Measurements from ENCODE around the gene STARD13. TPM values are rescaled to one million over a fixed set of nuclear protein-coding genes. Genes with fewer than 3 reads are reported as not detected.

Gene STARD13
- total RNA-seq, 2 donors from 2014 or later, result 27.4 to 31.1 TPM

GRCh38 chr13:33263484-33263883 is 22.1 kb downstream of the STARD13 start:
- Histone ChIP-seq H3K9me3 (no peaks in the 10 kb centered on the region), H3K36me3 (no peaks in the 10 kb centered on the region), H3K4me1 (replicated peaks) (no peaks in the 10 kb centered on the region), H3K27me3 (replicated peaks; ENCODE audit: insufficient read depth) (no peaks in the 10 kb centered on the region), H3K4me3 (no peak overlapping the region), H3K27ac (no peak overlapping the region)
- DNase-seq (ENCODE audit: low spot score), result no peak
- WGBS, result 92% methylated on average over 5 of the region's 5 CpGs
- intact Hi-C loops (cut with DNase I), result no loop called here
- TF ChIP-seq CTCF (IDR thresholded peaks at IDR 0.05) (no peak), POLR2A (IDR thresholded peaks at IDR 0.05) (no peak), POLR2AphosphoS5 (IDR thresholded peaks at IDR 0.05) (no peak)

GRCh38 chr13:33262997-33263396 is 22.6 kb downstream of the STARD13 start:
- Histone ChIP-seq H3K27ac (no peak overlapping the region), H3K4me1 (replicated peaks) (no peaks in the 10 kb centered on the region), H3K36me3 (no peaks in the 10 kb centered on the region), H3K4me3 (no peak overlapping the region), H3K9me3 (no peaks in the 10 kb centered on the region), H3K27me3 (replicated peaks; ENCODE audit: insufficient read depth) (no peaks in the 10 kb centered on the region)
- WGBS, result 78% methylated on average over 2 of the region's 2 CpGs
- no peak for DNase-seq (ENCODE audit: low spot score)
- no peak for TF ChIP-seq POLR2AphosphoS5 (IDR thresholded peaks at IDR 0.05)
- intact Hi-C loops (cut with DNase I), result no loop called here

GRCh38 chr13:33262594-33262993 is 23.0 kb downstream of the STARD13 start:
- WGBS, result 84% methylated on average over 2 of the region's 2 CpGs
- intact Hi-C loops (cut with DNase I), result no loop called here
- no peak for TF ChIP-seq CTCF (IDR thresholded peaks at IDR 0.05)
- TF ChIP-seq POLR2A (IDR thresholded peaks at IDR 0.05), result no peak
- TF ChIP-seq POLR2AphosphoS5 (IDR thresholded peaks at IDR 0.05), result no peak
- no peak for DNase-seq (ENCODE audit: low spot score)
- no peaks in the 10 kb centered on the region for H3K27me3 ChIP-seq (replicated peaks; ENCODE audit: insufficient read depth)
- H3K4me1 ChIP-seq (replicated peaks), result no peaks in the 10 kb centered on the region
- no peaks in the 10 kb centered on the region for H3K9me3 ChIP-seq
- no peaks in the 10 kb centered on the region for H3K36me3 ChIP-seq
- no peak overlapping the region for H3K27ac ChIP-seq
- H3K4me3 ChIP-seq, result no peak overlapping the region

- H3K9me3 ChIP-seq, result no peaks in the 10 kb centered on the region
- no peak for TF ChIP-seq CTCF (IDR thresholded peaks at IDR 0.05)
- DNase-seq (ENCODE audit: low spot score), result no peak
- 82% methylated on average over 6 of the region's 6 CpGs for WGBS
- intact Hi-C loops (cut with DNase I), result no loop called here
- no peak overlapping the region for H3K4me3 ChIP-seq
- H3K36me3 ChIP-seq, result no peaks in the 10 kb centered on the region
- H3K4me1 ChIP-seq (replicated peaks), result no peaks in the 10 kb centered on the region
- no peak overlapping the region for H3K27ac ChIP-seq
- H3K27me3 ChIP-seq (replicated peaks; ENCODE audit: insufficient read depth), result no peaks in the 10 kb centered on the region
Observed at GRCh38 chr13:33262062-33262487, 23.5 kb downstream of the STARD13 start.

GRCh38 chr13:33261387-33262061 is 24.0 kb downstream of the STARD13 start:
- Histone ChIP-seq H3K27ac (no peak overlapping the region), H3K9me3 (no peaks in the 10 kb centered on the region), H3K27me3 (replicated peaks; ENCODE audit: insufficient read depth) (no peaks in the 10 kb centered on the region), H3K4me1 (replicated peaks) (no peaks in the 10 kb centered on the region), H3K36me3 (no peaks in the 10 kb centered on the region), H3K4me3 (no peak overlapping the region)
- WGBS, result 57% methylated on average over 9 of the region's 9 CpGs
- TF ChIP-seq POLR2AphosphoS5 (IDR thresholded peaks at IDR 0.05), result no peak
- no peak for TF ChIP-seq CTCF (IDR thresholded peaks at IDR 0.05)
- TF ChIP-seq POLR2A (IDR thresholded peaks at IDR 0.05), result no peak
- intact Hi-C loops (cut with DNase I), result no loop called here
- no peak for DNase-seq (ENCODE audit: low spot score)
